Measurements from ENCODE around the gene SPATC1L. TPM values are rescaled to one million over a fixed set of nuclear protein-coding genes. Genes with fewer than 3 reads are reported as not detected.

The SPATC1L gene
- total RNA-seq, 1 donor from 2014 or later: 13.9 TPM

- intact Hi-C loops (cut with micrococcal nuclease): no loop called here
- peaks cover 30% of the 10 kb centered on the region for H3K36me3 Mint-ChIP-seq (ENCODE audit: low read depth)
- H3K4me3 Mint-ChIP-seq (ENCODE audit: low read depth): no peak overlapping the region
- no peak overlapping the region for H3K27ac Mint-ChIP-seq
- H3K27me3 Mint-ChIP-seq (ENCODE audit: low read depth): no peaks in the 10 kb centered on the region
- H3K9me3 Mint-ChIP-seq: no peaks in the 10 kb centered on the region
- no peak for DNase-seq (ENCODE audit: low spot score)
- peaks cover 5% of the 10 kb centered on the region for H3K4me1 Mint-ChIP-seq (ENCODE audit: low read depth)
These were observed 36.6 kb upstream of the SPATC1L start for GRCh38 chr21:46220847-46221246.

GRCh38 chr21:46220275-46220810, 36.1 kb upstream of the SPATC1L start:
- Mint-ChIP-seq H3K9me3 (no peaks in the 10 kb centered on the region), H3K4me1 (ENCODE audit: low read depth) (no peaks in the 10 kb centered on the region), H3K4me3 (ENCODE audit: low read depth) (no peak overlapping the region), H3K27me3 (ENCODE audit: low read depth) (no peaks in the 10 kb centered on the region), H3K36me3 (ENCODE audit: low read depth) (peaks cover 25% of the 10 kb centered on the region), H3K27ac (no peak overlapping the region)
- intact Hi-C loops (cut with micrococcal nuclease): no loop called here
- no peak for DNase-seq (ENCODE audit: low spot score)

GRCh38 chr21:46219591-46220239, 35.5 kb upstream of the SPATC1L start:
- Mint-ChIP-seq H3K36me3 (ENCODE audit: low read depth) (peaks cover 25% of the 10 kb centered on the region), H3K27me3 (ENCODE audit: low read depth) (no peaks in the 10 kb centered on the region), H3K4me1 (ENCODE audit: low read depth) (no peaks in the 10 kb centered on the region), H3K4me3 (ENCODE audit: low read depth) (no peak overlapping the region), H3K27ac (no peak overlapping the region), H3K9me3 (no peaks in the 10 kb centered on the region)
- DNase-seq (ENCODE audit: low spot score): no peak
- intact Hi-C loops (cut with micrococcal nuclease): no loop called here

GRCh38 chr21:46218906-46219590, 34.8 kb upstream of the SPATC1L start:
- Mint-ChIP-seq H3K27ac (no peak overlapping the region), H3K4me3 (ENCODE audit: low read depth) (no peak overlapping the region), H3K4me1 (ENCODE audit: low read depth) (no peaks in the 10 kb centered on the region), H3K27me3 (ENCODE audit: low read depth) (no peaks in the 10 kb centered on the region), H3K36me3 (ENCODE audit: low read depth) (peaks cover 21% of the 10 kb centered on the region), H3K9me3 (no peaks in the 10 kb centered on the region)
- no peak for DNase-seq (ENCODE audit: low spot score)
- intact Hi-C loops (cut with micrococcal nuclease): no loop called here

DNA sequence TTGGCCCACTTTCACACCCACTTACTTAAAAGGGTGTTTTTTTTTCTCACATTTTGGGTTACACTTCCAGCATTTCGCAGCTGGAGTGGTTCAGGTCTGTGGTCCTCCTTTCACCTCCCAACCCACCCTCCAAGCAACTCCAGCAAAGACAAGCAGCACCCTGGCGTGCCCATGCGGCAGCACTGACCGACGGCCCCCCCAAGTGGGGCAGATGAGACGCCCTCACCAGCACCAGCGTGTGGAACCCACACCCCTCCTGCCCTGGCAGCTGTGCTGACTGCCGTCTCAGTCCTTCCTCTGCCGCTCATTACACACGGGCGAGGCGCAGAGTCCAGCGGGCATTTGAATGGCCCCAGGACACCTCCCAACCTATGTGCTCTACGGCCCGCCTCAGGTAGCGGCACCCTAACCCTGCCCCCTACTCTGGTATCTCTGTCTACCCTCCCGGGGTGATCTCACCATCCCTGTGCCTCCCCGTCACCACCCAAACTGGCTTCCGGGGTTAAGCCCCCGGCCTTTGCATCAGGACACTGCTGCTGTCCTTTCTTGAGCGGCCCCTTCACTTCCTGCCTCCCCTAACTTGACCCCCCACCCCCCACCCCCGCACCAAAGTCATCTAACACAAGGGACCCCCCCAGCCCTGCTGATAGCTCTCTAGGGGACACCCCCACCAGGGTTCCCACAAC, 33.4 kb upstream of the SPATC1L start:
- intact Hi-C loops (cut with micrococcal nuclease): no loop called here
- Mint-ChIP-seq H3K4me3 (ENCODE audit: low read depth) (no peak overlapping the region), H3K9me3 (no peaks in the 10 kb centered on the region), H3K27me3 (ENCODE audit: low read depth) (no peaks in the 10 kb centered on the region), H3K36me3 (ENCODE audit: low read depth) (peaks cover 22% of the 10 kb centered on the region), H3K4me1 (ENCODE audit: low read depth) (no peaks in the 10 kb centered on the region), H3K27ac (no peak overlapping the region)
- DNase-seq (ENCODE audit: low spot score): no peak

GRCh38 chr21:46216132-46216747, 32.0 kb upstream of the SPATC1L start:
- no peak for DNase-seq (ENCODE audit: low spot score)
- intact Hi-C loops (cut with micrococcal nuclease): no loop called here
- Mint-ChIP-seq H3K36me3 (ENCODE audit: low read depth) (peaks cover 15% of the 10 kb centered on the region), H3K4me1 (ENCODE audit: low read depth) (no peaks in the 10 kb centered on the region), H3K9me3 (no peaks in the 10 kb centered on the region), H3K4me3 (ENCODE audit: low read depth) (no peak overlapping the region), H3K27ac (no peak overlapping the region), H3K27me3 (ENCODE audit: low read depth) (no peaks in the 10 kb centered on the region)

- no peak for DNase-seq (ENCODE audit: low spot score)
- Mint-ChIP-seq H3K4me3 (ENCODE audit: low read depth) (no peak overlapping the region), H3K27ac (no peak overlapping the region), H3K27me3 (ENCODE audit: low read depth) (no peaks in the 10 kb centered on the region), H3K36me3 (ENCODE audit: low read depth) (peaks cover 12% of the 10 kb centered on the region), H3K9me3 (no peaks in the 10 kb centered on the region), H3K4me1 (ENCODE audit: low read depth) (no peaks in the 10 kb centered on the region)
- intact Hi-C loops (cut with micrococcal nuclease): no loop called here
These were observed 31.3 kb upstream of the SPATC1L start for GRCh38 chr21:46215436-46216131.

DNA sequence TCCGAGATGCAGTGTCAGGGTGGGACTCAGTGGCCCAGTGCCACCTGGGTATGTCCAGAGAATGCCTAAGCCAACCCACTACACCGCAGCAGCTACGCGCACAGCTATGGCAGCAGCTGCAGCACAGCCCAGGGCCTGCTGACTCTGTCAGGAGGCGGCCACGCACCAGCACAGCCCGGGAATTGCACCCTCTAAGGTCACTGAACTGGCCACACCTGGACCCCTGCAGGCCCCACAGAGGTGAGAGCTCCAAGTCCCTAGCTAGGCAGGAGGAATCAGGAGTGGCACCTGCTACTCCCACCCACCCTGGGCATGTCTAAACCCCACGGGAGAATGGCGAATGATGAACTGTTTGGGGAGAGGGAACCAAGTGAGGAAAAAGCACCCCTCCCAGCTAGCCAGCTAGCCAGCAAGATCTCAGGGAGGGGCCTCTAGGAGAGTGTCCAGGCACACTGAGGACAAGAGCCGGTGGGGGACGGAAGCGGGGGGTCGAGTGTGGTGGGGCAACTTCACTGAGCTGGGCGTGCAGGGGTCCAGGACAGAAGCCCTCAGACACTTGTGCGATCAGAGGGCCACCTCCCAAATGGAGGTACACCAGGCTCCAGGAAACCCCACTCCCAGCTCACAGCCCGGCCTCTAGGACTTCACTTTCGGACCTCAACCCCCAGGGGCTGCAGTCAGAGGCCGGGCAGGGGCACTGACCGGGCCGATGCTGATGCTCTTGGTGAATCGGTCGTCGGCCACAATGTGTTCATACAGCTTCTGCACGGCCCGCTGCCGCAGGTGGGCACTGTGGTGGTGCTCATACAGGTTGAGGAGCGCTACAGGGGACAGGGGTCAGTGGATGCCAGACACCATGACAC, 30.4 kb upstream of the SPATC1L start:
- Mint-ChIP-seq H3K4me1 (ENCODE audit: low read depth) (no peaks in the 10 kb centered on the region), H3K27ac (no peak overlapping the region), H3K9me3 (no peaks in the 10 kb centered on the region), H3K4me3 (ENCODE audit: low read depth) (no peak overlapping the region), H3K27me3 (ENCODE audit: low read depth) (no peaks in the 10 kb centered on the region), H3K36me3 (ENCODE audit: low read depth) (peaks cover 6% of the 10 kb centered on the region)
- DNase-seq (ENCODE audit: low spot score): no peak
- intact Hi-C loops (cut with micrococcal nuclease): no loop called here

DNA sequence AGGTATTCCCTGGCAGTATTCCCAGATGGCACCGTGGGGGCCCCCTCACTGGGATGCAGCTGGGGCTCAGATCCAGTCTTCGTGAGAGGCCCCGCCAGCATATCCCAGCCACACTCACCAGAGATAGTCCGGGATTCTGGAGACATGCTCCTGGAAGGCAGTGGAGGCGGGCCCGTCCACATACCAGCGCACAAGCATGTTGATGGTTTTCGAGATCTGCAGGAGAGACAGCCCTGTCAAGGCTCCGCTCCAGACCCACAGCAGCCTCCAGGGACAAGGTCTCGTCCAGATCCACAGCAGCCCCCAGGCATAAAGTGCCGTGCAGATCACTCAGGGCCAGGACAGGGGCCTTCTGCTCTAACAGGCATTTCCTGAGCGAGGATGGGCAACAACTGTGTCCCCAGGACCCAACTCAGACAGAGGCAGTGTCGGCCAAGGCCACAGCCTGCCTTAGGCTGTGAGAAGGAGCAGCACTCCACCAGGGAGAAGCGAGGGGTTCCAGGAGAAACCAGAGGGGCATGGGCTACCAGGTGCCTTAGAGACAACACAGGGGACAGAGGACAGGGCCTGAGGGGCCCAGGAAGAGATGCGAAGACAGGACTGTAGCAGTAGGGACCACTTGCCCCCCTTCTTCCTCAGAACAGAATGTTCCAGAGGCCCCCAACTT, 29.5 kb upstream of the SPATC1L start:
- Mint-ChIP-seq H3K27me3 (ENCODE audit: low read depth) (no peaks in the 10 kb centered on the region), H3K9me3 (no peaks in the 10 kb centered on the region), H3K4me3 (ENCODE audit: low read depth) (no peak overlapping the region), H3K36me3 (ENCODE audit: low read depth) (peaks cover 7% of the 10 kb centered on the region), H3K4me1 (ENCODE audit: low read depth) (no peaks in the 10 kb centered on the region), H3K27ac (no peak overlapping the region)
- no peak for DNase-seq (ENCODE audit: low spot score)
- intact Hi-C loops (cut with micrococcal nuclease): no loop called here

DNA sequence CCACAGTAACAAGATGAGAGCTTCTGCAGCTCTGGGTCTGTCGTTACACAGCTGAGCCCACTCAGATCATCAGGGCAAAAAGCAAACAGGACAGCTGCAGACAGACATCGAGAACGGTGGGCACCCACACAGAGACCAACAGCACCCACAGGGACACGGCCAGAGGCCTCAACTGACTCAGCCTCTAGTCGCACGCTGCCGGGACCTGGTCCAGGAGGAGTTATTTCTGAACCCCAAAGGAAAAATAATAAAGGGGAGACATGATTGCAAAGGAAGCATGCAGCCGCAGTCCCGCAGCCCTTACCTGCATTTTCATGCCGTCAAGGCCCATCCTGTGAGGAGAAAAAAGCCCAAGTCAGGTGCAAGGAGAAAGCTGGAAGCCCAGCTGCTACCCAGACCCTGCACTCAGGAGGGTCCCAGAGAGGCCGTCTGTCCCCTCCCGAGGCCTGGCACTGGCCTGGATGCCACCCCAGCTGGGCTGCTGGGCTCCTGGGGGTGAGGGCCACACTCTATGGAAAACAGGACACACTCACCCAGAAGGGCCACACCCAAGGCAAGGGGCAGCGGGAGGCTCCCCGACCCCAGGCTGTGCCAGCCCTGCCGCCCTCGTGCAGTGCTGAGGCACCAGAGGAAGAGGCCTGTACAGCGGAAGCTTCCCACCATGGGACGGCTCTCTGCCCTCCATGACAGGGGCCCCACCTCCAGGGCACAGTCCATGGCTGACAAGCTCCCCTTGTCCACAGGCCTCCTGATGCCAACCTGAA, 28.6 kb upstream of the SPATC1L start:
- no peaks in the 10 kb centered on the region for H3K27me3 Mint-ChIP-seq (ENCODE audit: low read depth)
- no peak overlapping the region for H3K27ac Mint-ChIP-seq
- no peak for DNase-seq (ENCODE audit: low spot score)
- no peaks in the 10 kb centered on the region for H3K9me3 Mint-ChIP-seq
- intact Hi-C loops (cut with micrococcal nuclease): no loop called here
- peaks cover 10% of the 10 kb centered on the region for H3K36me3 Mint-ChIP-seq (ENCODE audit: low read depth)
- H3K4me1 Mint-ChIP-seq (ENCODE audit: low read depth): no peaks in the 10 kb centered on the region
- no peak overlapping the region for H3K4me3 Mint-ChIP-seq (ENCODE audit: low read depth)

Measured in activated T-helper 2 cell treated with anti-CD3 and anti-CD28 coated beads, Interferon-gamma antibody, Interleukin-2, Interleukin-4, amounts not matched to agents 10 μg/mL and 5 μg/mL and 100 μg/mL, durations not matched to agents 14 hours and 24 hours and 36 hours (primary cell).